Caki2 (cell line): Measurements from ENCODE around the gene PRR23C. TPM values are rescaled to one million over a fixed set of nuclear protein-coding genes. Genes with fewer than 3 reads are reported as not detected.
"Not testable (repeated sequence)": the region's sequence is repeated elsewhere in the genome, so short reads cannot be mapped to it uniquely, and the experiment has no call there.

Experiments used
- DNase-seq: peaks from one replicate; pipeline ENCODE4 v3.0.0-alpha.2; 2015; ENCODE audit warnings: low read depth
- in situ Hi-C: cut with HindIII; loops from 2 replicates; pipeline ENCODE4 v1.10.0; 2016; ENCODE audit warnings: low sequenced_read_pairs, low pct_unique_long_range_greater_than_20kb, mixed read lengths
- total RNA-seq: library from RNA; depleted of rRNA; stranded (reverse); fragments of >200 nt; shearing (Covaris generic); gene quantifications from 2 replicates; pipeline ENCODE4 v1.2.3, GENCODE V29; 2014; ENCODE audit warnings: low replicate concordance; rRNA removed

Gene PRR23C
- not detected in 2 replicates for total RNA-seq

DNA sequence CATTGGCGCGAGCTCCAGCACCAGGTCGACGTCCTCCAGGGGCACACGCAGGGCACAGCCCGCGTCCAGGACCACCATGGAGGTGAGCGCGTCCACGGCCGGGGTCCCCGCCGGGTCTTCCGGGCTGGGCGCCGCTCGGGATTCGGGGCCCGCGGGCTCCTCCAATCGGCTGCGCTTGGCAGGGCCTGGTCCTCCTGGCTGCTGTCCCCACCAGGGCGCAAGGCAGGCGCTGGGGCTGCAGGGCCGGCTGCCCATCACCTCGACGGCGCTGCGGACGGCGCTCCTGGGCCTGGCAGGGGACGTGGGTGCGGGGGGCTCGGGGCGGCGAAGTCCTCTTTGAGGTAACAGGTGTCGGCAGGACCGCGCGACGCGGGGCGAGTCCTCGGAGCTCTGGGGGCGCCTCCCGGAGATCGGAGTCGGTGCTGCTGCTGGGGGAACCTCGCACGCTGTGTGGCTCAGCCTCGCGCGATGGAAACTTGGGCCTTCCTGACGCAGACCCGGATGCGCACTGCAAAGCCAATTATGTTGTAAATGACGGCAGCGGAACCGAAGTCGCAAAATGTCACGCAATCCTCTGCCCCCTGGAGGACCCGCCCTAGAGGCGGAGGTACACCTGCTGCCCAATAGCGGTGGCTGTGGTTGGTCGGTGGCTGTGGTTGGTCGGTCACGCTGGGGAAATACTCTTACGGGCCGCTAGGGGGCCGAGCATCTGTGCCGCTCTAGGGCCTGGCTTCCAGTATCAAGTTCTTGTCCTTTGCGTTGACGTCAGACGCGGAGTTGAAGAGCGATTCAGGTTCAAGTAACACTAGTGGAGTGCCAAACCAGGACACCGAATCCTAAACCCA, at the start of gene PRR23C:
TSS of gene PRR23C (minus strand) at position 527 of the 845 bp plus-strand sequence. CDS start at position 255, 272 bp downstream.
- in situ Hi-C loops: no loop called here
- DNase-seq: no peak

DNA sequence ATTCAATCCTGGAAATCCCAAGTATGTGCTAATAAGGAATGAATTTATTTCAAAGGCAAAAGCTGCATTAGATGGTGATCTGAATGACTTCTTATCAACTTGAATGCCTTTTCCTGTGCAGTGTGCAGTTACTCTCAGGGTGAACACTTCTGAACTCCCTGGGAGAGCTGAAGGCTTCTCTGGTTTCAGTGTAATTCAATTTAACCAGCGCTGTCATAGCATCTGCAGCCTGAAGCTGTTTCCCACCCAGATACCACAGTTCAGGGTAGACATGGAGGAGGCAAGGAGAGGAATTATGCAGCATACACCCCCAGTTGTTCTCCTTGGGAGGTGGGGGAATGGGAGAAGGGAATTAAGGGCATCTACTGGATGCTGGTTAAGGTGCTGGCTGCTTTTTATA, 49.1 kb upstream of the PRR23C start:
- in situ Hi-C loops: no loop called here
- no peak for DNase-seq

- in situ Hi-C loops: no loop called here
- DNase-seq: no peak
Observed at GRCh38 chr3:139088462-139089324, 44.0 kb upstream of the PRR23C start.

DNA sequence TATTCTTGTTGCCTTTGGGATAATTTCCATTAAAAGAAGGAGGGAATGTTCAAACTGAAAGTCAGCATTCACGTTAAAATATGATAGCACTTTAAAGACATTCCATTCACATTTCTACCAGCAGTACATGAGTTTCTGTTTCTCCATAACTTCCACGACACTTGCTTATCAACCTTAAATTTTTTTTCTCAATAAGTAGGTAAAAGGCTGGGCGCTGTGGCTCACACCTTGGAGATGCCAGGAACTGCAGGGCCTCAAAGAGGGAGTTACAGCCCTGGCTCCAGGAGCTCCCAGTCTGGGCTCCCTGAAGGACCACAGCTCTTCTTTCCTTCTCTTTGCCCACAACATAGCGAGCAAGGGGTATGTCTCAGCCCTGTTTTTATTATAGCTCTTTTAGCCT, 42.9 kb upstream of the PRR23C start:
- no peak for DNase-seq
- in situ Hi-C loops: no loop called here

GRCh38 chr3:139084176-139084575, 39.5 kb upstream of the PRR23C start:
- in situ Hi-C loops: no loop called here
- no peak for DNase-seq

- in situ Hi-C loops: no loop called here
- no peak for DNase-seq
Observed at GRCh38 chr3:139074565-139075115, 29.9 kb upstream of the PRR23C start.

DNA sequence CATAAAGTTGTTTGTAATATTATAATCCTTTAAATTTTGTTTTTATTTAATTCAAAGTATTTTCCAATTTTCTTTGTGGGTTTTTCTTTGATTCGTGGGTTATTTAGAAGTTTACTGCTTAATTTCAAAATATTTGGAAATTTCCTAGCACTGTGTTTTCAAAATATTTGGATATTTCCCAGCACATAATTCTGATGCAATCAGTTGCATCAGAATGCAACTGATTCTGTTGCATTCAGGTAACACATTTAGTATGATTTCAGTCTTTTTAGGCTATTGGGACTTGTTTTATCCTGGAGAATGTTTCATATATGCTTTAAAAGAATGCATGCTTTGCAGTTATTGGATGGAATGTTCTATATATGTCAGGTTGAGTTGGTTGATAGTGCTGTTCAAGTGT, 18.2 kb upstream of the PRR23C start:
- in situ Hi-C loops: no loop called here

GRCh38 chr3:139052802-139053600, 8.3 kb upstream of the PRR23C start:
- in situ Hi-C loops: no loop called here

More for the DNA sequence above, 18.2 kb upstream of the PRR23C start:
- no peak for DNase-seq

DNA sequence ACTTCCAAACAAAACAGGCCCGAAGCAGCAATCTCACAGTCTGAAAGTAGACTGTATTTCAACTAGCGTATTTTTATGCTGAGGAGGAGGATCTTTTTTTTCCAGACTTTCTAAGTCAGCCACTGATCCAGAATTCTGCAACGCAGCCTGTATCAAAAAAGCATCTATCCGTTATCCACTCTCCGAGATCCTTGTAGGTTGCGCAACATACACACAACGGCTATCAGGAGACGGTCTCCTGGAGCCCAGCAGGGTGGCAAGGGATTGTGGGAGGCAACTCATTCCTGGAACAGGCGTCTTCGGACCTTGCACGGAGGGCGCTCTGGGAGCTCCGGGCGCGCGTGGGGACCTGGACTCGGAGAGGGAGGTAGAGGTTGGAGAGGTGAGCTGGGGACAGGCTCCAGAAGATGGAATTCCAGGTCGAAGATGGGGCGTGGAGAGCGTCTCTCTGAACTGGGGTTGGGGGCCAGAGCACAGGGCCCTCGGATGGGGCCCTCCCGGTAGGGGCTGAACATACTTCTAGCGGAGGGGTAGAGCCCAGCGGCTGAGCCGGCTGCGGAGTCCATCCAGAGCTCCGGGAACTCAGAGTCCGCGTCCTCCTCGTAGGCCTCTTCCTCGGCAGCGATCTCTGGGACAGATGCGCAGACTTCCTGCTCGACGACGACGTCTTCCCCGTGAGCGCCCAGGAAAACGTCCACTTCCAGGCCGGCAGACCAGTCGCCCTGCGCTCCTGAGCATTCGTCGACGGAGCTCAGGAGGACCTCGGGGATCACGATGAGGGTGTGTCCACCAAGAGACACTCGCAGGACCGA, 932 bp downstream of the PRR23C start:
- in situ Hi-C loops: no loop called here

More at GRCh38 chr3:139052802-139053600, 8.3 kb upstream of the PRR23C start:
- no peak for DNase-seq

GRCh38 chr3:139037478-139037877, 7.2 kb downstream of the PRR23C start:
- DNase-seq: no peak
- in situ Hi-C loops: no loop called here

More for the DNA sequence above, 932 bp downstream of the PRR23C start:
- no peak for DNase-seq

GRCh38 chr3:139032326-139033002, 12.2 kb downstream of the PRR23C start:
- DNase-seq: no peak
- in situ Hi-C loops: no loop called here

- in situ Hi-C loops, DNase-seq: not testable (repeated sequence)
Observed at GRCh38 chr3:139030576-139030975, 14.1 kb downstream of the PRR23C start.

DNA sequence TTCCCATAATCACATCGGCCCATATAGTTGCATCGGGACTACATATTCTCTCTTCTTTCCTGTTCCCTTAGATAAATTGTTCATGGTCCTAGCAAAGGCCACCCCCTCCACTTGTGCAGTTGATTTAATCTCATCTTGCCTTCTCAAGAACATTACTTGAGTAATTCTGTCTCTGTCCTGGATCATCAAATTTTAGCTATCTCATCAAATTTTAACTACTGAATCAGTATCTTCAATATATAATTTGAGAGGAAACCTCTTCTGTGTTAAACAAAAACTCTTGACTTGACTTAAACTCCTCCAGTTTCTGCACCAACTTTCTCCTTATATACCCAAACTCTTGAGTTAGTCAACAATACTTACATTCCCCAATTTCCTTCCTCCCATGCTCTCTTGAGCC, 19.7 kb downstream of the PRR23C start:
- in situ Hi-C loops: no loop called here
- no peak for DNase-seq

DNA sequence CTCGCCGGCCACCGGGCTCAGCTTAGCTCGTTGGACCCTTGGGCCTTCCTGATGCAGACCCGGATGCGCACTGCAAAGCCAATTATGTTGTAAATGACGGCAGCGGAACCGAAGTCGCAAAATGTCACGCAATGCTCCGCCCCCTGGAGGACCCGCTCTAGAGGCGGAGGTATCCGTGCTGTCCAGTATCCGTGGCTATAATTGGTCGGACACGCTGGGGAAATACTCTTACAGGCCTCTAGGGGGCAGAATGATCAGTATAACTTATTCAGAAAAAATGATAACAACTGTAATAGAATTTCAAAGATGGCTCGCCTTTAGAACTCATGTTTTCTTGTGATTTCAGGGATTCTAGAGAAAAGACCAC, 23.8 kb downstream of the PRR23C start, which contains the start of gene PRR23B:
TSS of gene PRR23B (minus strand) at position 59 of the 367 bp plus-strand sequence. CDS start 265 bp downstream, outside the sequence.
- DNase-seq: no peak
- in situ Hi-C loops: no loop called here

- DNase-seq: no peak
- in situ Hi-C loops: no loop called here
Observed at GRCh38 chr3:139020036-139020867, 24.4 kb downstream of the PRR23C start.
